Measurements from ENCODE around the gene TXLNA. TPM values are rescaled to one million over a fixed set of nuclear protein-coding genes. Genes with fewer than 3 reads are reported as not detected.
"Not testable (repeated sequence)": the region's sequence is repeated elsewhere in the genome, so short reads cannot be mapped to it uniquely, and the experiment has no call there.

Gene TXLNA
- 56.1 and 67.5 TPM in 2 replicates for total RNA-seq (2014; rRNA removed; shearing (Covaris generic))
- polyA plus RNA-seq (2015; cell fraction: cytosol; rRNA removed), result 40.7 and 41.2 TPM in 2 replicates
- polyA plus RNA-seq (2015; cell fraction: nucleus; rRNA removed), result 82.8 and 85.6 TPM in 2 replicates

- peak; percentile 90 for DNase-seq (ENCODE audit: low read depth)
These were observed at the start of gene TXLNA for GRCh38 chr1:32179443-32180185. TSS of gene TXLNA (plus strand) at chr1:32179675. CDS start at chr1:32180346, 671 bp downstream.

- not testable (repeated sequence) for DNase-seq (ENCODE audit: low read depth)
These were observed 45.6 kb upstream of the TXLNA start for GRCh38 chr1:32133950-32134280.

DNA sequence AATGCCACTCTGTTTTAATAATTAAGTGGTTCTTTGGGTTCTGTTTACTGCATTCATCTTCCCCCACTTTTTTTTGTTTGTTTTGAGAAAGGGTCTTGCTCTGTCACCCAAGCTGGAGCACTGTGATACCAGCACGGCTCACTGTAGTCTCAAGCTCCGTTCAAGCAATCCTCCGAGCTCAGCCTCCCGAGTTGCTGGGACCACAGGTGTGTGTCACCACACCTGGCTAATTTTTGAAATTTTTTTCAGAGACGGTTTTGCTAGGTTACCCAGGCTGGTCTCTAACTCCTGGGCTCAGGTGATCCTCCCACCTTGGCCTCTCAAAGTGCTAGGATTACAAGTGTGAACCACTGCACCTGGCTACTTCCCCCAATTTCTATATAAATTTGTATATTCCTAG is 42.4 kb upstream of the TXLNA start:
- DNase-seq (ENCODE audit: low read depth), result no peak

DNA sequence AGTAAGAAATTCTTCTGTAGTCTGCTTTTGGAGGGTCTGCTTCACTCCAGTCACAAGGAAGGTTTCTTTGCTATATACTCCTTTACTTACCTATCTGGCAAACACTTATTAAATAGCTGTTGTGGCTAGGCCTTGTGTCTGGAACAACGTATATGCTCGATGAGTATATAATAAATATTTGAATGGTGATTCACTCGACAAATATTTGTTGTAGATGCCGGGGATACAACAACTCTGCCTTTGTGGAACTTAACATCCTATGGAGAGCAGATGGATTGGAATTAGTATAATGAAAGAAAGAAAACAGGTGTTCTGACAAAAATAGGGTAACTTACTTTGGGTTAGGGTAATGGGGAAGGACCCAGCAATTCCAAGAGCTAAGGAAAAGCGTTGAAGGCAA is 40.5 kb upstream of the TXLNA start:
- peak; percentile 50 for DNase-seq (ENCODE audit: low read depth)

DNA sequence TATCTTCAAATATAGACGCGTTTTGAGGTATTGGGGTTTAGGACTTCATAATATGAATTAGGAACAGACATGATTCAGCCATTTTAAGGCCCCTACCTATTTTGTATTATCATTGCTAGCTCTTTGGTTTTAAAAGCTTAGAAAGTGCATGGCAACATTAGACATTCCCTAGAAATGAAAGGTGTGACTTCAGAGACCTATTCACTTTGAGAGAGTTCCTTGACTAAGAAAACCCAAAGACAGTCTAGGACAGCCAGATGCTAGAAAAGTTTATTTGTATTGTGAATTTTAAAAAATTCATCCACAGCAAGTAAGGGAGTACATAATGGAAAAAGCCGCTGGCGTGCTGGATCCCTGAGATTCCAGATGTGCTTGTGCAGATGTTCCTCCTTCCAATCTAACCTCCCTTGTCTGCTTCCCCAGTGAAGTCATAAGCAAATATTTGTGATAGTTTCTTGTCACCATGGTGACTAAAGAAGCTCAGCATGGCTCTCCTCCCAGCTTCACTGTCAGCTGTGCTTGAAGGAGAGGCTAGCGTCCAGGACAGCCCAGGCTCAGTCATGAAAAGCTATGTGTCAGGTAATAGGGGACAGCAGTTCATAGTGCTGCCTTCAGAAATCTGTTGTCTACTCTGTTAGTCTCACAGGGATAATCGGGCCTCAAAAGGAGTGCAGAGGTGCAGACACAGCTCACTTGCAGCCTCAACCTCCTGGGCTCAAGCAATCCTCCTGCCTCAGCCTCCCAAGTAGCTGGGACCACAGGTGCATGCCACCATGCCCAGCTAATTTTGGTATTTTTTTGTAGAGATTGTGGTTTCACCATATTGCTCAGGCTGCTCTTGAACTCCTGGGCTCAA is 36.8 kb upstream of the TXLNA start:
- DNase-seq (ENCODE audit: low read depth), result peak; percentile 45

- not testable (repeated sequence) for DNase-seq (ENCODE audit: low read depth)
These were observed 36.2 kb upstream of the TXLNA start for GRCh38 chr1:32143302-32143695.

- no peak for DNase-seq (ENCODE audit: low read depth)
These were observed 35.4 kb upstream of the TXLNA start for GRCh38 chr1:32144033-32144432.

GRCh38 chr1:32147799-32148198 is 31.7 kb upstream of the TXLNA start:
- DNase-seq (ENCODE audit: low read depth), result not testable (repeated sequence)

DNA sequence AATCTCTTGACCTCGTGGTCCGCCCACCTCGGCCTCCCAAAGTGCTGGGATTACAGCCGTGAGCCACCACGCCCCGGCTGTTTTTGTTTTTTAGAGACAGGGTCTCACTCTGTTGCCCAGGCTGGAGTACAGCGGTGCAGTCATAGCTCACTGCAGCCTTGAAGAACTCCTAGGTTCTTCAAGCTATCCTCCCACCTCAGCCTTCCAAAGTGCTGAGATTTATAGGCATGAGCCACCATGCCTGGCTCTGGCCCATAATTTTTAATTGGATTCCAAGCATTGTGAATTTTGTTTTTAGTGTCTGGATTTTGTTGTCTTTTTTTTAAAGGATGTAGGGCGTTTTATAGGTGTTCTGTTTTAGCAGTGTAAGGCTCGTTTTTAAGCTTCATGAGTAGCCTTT is 28.6 kb upstream of the TXLNA start:
- DNase-seq (ENCODE audit: low read depth), result no peak

GRCh38 chr1:32151319-32151787 is 28.1 kb upstream of the TXLNA start:
- DNase-seq (ENCODE audit: low read depth), result peak; percentile 17

DNA sequence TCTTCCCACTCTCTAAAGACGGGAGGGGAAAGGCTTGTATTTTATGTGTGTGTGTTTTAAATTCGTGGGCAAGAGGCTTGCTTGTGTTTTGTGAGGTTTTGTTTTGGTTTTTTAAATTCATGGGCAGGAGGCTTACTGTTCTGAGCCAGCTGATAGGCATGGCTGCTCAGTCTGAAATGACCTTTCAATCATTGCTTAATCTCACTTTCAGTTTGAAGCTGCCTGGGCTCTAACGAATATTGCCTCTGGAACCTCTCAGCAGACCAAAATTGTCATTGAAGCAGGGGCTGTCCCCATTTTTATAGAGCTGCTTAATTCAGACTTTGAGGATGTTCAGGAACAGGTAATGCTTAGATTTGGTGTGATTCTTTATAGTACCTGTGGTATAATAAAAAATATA is 20.3 kb upstream of the TXLNA start:
- DNase-seq (ENCODE audit: low read depth), result no peak

DNA sequence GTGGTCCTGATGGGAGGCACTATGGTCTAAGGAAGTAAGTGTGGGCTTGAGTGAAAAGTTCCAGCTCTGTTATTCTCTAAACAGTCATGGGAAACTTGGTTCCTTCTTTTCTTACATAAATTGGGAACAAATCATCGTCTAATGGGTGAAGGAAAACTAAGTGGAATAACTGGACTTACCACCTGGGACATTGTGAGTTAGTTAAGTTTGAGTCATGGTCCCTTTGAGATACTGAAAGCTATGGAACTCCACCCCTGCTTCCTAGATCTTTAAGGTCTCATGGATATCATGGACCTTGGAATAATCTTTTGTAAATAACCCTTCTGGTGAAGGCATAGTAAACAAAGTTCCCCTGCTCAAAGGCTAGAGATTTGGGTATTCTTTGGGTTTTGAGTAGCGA is 16.1 kb upstream of the TXLNA start:
- DNase-seq (ENCODE audit: low read depth), result no peak

DNA sequence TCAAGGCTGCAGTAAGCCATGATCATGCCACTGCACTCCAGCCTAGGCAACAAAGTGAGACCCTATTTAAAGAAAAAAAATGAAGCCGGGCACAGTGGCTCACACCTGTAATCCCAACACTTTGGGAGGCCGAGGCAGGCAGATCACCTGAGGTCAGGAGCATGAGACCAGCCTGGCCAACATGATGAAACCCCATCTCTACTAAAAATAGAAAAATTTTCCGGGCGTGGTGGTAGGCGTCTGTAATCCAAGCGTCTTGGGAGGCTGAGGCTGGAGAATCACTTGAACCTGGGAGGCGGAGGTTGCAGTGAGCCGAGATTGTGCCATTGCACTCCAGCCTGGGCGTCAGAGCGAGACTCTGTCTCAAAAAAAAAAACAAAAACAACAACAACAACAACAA is 13.8 kb upstream of the TXLNA start:
- not testable (repeated sequence) for DNase-seq (ENCODE audit: low read depth)

GRCh38 chr1:32170991-32171390 is 8.5 kb upstream of the TXLNA start:
- no peak for DNase-seq (ENCODE audit: low read depth)

DNA sequence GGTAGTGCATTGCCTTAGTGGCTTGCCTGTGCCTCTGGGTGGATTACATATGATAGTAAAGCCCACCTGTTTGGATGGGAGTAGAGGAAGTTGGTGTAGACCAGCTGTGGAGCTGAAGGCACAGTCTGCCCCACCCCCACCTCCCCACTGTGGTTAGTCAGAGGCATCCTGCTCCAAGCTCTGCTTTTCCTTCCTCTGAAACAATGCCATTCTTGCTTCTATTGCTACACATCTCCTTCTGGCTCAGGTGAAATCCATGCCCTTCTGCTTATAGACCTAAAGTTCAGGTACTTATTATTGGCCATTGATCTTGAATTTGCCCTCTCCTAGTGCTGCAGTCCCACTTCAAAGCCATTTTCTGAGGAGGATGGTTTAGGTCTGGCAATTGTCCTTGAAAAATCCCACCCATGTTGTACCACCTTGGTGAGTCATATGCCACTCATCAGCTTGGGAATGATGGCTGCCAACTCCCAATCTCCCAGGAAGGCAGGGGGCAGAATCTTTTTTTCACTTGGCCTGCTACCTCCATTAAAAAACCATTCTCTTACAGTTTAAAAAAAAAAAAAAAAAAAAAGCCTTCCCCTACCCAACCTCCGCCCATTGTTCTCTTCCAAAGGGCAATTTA is 6.7 kb upstream of the TXLNA start:
- DNase-seq (ENCODE audit: low read depth), result peak; percentile 79

- DNase-seq (ENCODE audit: low read depth), result no peak
These were observed 889 bp upstream of the TXLNA start for GRCh38 chr1:32178380-32179192.

DNA sequence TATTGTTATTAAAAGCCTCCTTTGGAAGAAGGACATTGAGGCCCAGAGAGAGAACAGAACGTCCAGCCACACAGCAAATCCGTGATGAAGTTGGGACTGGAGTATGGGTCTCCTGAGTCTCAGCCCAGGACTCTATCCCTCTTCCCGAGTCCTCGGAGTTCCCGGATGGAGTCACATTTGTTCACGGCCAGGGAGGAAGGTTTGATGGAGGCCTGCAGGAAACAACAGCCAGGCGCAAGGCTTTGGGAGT is 357 bp upstream of the TXLNA start:
- DNase-seq (ENCODE audit: low read depth), result no peak

GRCh38 chr1:32180186-32181060 is 948 bp downstream of the TXLNA start:
- peak; percentile 40 for DNase-seq (ENCODE audit: low read depth)

- DNase-seq (ENCODE audit: low read depth), result no peak
These were observed 1.6 kb downstream of the TXLNA start for GRCh38 chr1:32181065-32181464.

GRCh38 chr1:32181563-32181962 is 2.1 kb downstream of the TXLNA start:
- DNase-seq (ENCODE audit: low read depth), result no peak
